Cardiac muscle cell (in vitro differentiated cells and primary cell): ENCODE results near the gene GNGT2. TPM values are rescaled to one million over a fixed set of nuclear protein-coding genes. Genes with fewer than 3 reads are reported as not detected.
A peak's percentile ranks its signal among the peaks of the same experiment; 100 is the strongest.

Source experiments
- DNase-seq, 2 donors: peaks; one replicate each; pipeline versions ENCODE4 v3.0.0 to v3.0.0-alpha.2; 2010 to 2017; ENCODE audit warnings: low read depth in 1 of 2, low spot score in 1 of 2
- H3K27ac ChIP-seq: fragments of 200-600 bp; sonication (generic); 2 replicates; pipeline ENCODE4 v1.5.1; 2016
- H3K27me3 ChIP-seq: fragments of 200-600 bp; sonication (generic); 2 replicates; pipeline ENCODE4 v1.6.0; 2016; ENCODE audit warnings: control low read depth
- H3K36me3 ChIP-seq: fragments of 200-600 bp; sonication (generic); 2 replicates; pipeline ENCODE4 v1.5.1; 2016; ENCODE audit warnings: control low read depth
- H3K4me1 ChIP-seq: fragments of 200-600 bp; sonication (generic); 2 replicates; pipeline ENCODE4 v1.8.1; 2017; ENCODE audit warnings: low read depth, mild to moderate bottlenecking, mixed run types
- H3K4me3 ChIP-seq: fragments of 200-600 bp; sonication (generic); 2 replicates; pipeline ENCODE4 v1.5.1; 2016; ENCODE audit warnings: mild to moderate bottlenecking
- H3K9me3 ChIP-seq: fragments of 200-600 bp; sonication (generic); 2 replicates; pipeline ENCODE4 v1.5.1; 2017; ENCODE audit warnings: low read depth, mild to moderate bottlenecking, control low read depth
- polyA plus RNA-seq: library from polyadenylated mRNA; unstranded; fragments of >200 nt; fragmentation: Nextera tagmentation; extraction: Ambion mirVana; gene quantifications from 2 replicates; pipeline ENCODE4 v1.2.1, GENCODE V29; 2016
- total RNA-seq: library from RNA; depleted of rRNA; stranded (reverse); fragments of >200 nt; gene quantifications from 2 replicates; pipeline ENCODE4 v1.2.3, GENCODE V29; 2016
- TF ChIP-seq, protein P1 (sequence below): IDR thresholded peaks from 2 replicates; pipeline ENCODE4 v1.5.1; 2012; ENCODE audit warnings: low read depth, mild to moderate bottlenecking, low read length

GNGT2 gene
- not detected in 2 replicates for total RNA-seq
- polyA plus RNA-seq: not detected in 2 replicates

DNA sequence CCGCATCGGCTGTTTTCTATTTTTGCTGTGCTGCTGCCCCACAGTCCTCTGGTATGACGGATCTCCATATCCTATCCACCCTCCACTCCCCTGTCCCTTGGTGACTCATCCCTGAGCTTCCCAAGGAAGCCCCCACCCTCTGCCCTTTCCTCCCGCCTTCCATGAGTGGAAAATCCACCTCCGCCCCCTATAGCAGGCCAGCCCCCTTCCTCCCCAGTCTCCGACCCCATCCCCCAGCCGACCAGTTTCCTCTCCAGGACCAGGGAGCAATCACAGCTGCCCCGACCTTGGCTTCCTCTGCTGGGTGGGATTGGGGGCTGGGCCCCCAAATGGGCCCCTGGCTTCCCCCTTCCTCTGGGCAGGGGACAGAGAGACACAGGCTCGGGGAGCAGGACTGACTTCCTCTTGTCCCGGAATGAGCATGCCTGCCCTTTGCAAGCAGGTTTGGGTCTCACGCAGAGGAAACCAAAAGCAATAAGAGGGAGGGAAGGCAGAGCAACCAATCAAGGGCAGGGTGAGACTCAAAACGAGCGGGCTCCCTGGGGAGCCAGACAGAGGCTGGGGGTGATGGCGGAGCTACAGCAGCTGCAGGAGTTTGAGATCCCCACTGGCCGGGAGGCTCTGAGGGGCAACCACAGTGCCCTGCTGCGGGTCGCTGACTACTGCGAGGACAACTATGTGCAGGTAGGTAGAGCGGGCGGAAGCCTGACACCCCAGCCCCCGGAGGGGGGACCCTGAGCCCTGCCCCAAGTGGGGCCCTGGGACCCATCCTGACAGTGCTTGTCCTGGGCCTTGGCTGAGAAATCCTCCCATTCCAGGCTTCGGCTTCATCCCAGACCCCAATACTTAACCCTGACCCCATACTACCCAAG, at the start of gene GNGT2, which contains the start of gene ABI3:
Gene GNGT2 (minus strand): TSS at position 417 of the 872 bp plus-strand sequence. CDS start 3,152 bp downstream, outside the sequence.
Gene ABI3 (plus strand): TSS at position 550 of the 872 bp plus-strand sequence. CDS start 18 bp downstream, at position 568.
- TF ChIP-seq, protein P1, sequence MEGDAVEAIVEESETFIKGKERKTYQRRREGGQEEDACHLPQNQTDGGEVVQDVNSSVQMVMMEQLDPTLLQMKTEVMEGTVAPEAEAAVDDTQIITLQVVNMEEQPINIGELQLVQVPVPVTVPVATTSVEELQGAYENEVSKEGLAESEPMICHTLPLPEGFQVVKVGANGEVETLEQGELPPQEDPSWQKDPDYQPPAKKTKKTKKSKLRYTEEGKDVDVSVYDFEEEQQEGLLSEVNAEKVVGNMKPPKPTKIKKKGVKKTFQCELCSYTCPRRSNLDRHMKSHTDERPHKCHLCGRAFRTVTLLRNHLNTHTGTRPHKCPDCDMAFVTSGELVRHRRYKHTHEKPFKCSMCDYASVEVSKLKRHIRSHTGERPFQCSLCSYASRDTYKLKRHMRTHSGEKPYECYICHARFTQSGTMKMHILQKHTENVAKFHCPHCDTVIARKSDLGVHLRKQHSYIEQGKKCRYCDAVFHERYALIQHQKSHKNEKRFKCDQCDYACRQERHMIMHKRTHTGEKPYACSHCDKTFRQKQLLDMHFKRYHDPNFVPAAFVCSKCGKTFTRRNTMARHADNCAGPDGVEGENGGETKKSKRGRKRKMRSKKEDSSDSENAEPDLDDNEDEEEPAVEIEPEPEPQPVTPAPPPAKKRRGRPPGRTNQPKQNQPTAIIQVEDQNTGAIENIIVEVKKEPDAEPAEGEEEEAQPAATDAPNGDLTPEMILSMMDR: no peak
- H3K27me3 ChIP-seq: no peaks in the 10 kb centered on the region
- no peak within 1 kb of the TSS for H3K27ac ChIP-seq
- no peak within 1 kb of the TSS for H3K4me3 ChIP-seq
- no peaks in the 10 kb centered on the region for H3K36me3 ChIP-seq
- H3K4me1 ChIP-seq: no peaks in the 10 kb centered on the region
- no peaks in the 10 kb centered on the region for H3K9me3 ChIP-seq
- DNase-seq: peak in 1 of 2 donors; percentile 68

DNA sequence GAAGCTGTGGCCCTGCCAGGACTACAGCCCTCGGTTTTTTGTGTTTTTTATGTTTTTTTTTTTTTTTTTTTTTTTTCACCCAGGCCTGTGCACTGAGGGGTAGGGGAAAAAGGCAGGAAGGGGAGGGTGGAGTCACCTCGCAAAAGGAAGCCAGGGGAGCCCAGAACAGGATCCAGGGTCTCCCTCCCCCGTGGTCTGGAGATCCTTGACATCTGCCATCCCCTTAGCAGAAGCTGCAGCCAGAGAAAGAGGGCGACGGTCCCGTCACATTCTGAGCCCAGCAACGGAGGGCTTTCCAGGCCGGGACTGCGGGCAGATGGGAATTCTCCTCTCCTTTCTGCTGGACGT, 49.3 kb upstream of the GNGT2 start:
- DNase-seq: no peak
- Histone ChIP-seq H3K4me1 (no peaks in the 10 kb centered on the region), H3K36me3 (no peaks in the 10 kb centered on the region), H3K4me3 (no peak overlapping the region), H3K9me3 (no peaks in the 10 kb centered on the region), H3K27me3 (peaks cover 13% of the 10 kb centered on the region), H3K27ac (no peak overlapping the region)
- TF ChIP-seq, protein P1: no peak

DNA sequence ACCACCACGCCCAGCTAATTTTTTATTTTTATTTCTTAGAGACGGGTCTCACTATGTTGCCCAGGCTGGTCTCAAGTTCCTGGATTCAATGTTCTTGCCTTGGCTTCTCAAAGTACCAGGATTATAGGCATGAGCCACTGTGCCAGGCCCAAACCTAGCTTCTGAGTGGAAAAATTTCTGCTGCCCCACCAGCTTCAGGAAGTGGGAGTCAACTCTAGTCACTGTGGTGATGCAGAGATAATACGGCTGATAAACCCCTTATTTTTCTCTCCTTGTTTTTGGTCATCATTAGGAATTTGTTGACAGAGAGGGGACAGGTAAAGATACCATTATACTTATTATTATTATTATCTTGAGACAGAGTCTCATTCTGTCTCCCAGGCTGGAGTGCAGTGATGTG, 48.0 kb upstream of the GNGT2 start:
- no peak overlapping the region for H3K27ac ChIP-seq
- no peaks in the 10 kb centered on the region for H3K9me3 ChIP-seq
- no peaks in the 10 kb centered on the region for H3K4me1 ChIP-seq
- no peaks in the 10 kb centered on the region for H3K36me3 ChIP-seq
- peaks cover 13% of the 10 kb centered on the region for H3K27me3 ChIP-seq
- DNase-seq: no peak
- no peak overlapping the region for H3K4me3 ChIP-seq
- TF ChIP-seq, protein P1: no peak

DNA sequence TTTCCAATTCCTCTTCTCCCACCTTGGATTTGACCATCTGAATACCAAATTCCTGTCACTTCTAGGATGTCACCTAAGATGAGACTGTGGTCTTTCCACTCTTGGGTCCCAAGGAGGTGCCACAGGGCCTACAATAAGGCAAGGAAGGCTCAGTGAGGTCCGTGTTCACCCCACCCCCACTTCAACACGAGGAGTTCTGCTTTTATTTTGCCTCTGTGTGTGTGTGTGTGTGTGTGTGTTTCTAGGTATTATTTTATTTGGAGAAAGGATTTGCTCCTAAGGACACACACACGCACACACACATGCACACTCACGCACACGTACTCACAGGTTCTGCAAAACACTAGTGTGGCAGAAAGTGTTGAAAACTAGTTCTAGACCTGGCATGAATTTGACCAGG, 44.8 kb upstream of the GNGT2 start:
- H3K4me3 ChIP-seq: no peak overlapping the region
- H3K9me3 ChIP-seq: no peaks in the 10 kb centered on the region
- no peak for DNase-seq
- no peak overlapping the region for H3K27ac ChIP-seq
- H3K27me3 ChIP-seq: no peaks in the 10 kb centered on the region
- TF ChIP-seq, protein P1: no peak
- H3K4me1 ChIP-seq: no peaks in the 10 kb centered on the region
- no peaks in the 10 kb centered on the region for H3K36me3 ChIP-seq

DNA sequence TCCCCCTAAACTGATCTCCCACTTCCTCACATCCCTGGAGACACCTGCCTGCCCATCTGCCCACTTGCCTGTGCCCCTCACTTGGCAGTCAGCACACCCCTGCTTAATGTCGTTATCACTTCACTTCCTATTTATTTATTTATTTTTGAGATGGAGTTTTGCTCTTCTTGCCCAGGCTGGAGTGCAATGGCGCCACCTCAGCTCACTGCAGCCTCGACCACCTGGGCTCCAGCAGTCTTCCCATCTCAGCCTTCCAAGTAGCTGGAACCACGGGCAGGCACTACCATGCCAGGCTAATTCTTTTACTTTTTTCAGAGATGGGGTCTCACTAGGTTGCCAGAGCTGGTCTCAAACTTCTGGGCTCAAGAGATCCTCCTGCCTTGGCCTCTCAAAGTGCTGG, 43.7 kb upstream of the GNGT2 start:
- TF ChIP-seq, protein P1: no peak
- no peaks in the 10 kb centered on the region for H3K27me3 ChIP-seq
- peaks cover 6% of the 10 kb centered on the region for H3K4me1 ChIP-seq
- no peaks in the 10 kb centered on the region for H3K36me3 ChIP-seq
- no peak for DNase-seq
- H3K9me3 ChIP-seq: no peaks in the 10 kb centered on the region
- no peak overlapping the region for H3K4me3 ChIP-seq
- H3K27ac ChIP-seq: no peak overlapping the region
